ENCODE data around the gene CFAP53.

DNA sequence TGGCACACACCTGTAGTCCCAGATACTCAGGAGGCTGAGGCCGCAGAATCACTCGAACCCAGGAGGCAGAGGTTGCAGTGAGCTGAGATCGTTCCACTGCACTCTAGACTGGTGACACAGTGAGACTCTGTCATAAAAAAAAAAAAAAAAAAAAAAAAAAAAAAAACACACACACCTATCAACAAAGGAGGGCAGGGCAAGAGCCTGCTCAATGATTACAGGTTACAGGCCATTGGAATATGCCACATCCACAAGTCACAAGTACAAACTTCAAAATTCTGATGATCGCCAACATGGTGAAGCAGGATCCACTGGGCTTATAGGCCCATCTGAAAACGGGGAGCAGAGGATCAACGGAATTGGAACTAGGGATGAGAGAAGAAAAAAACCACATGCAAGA, 77.6 kb downstream of the CFAP53 start:
- TF ChIP-seq, protein P1, sequence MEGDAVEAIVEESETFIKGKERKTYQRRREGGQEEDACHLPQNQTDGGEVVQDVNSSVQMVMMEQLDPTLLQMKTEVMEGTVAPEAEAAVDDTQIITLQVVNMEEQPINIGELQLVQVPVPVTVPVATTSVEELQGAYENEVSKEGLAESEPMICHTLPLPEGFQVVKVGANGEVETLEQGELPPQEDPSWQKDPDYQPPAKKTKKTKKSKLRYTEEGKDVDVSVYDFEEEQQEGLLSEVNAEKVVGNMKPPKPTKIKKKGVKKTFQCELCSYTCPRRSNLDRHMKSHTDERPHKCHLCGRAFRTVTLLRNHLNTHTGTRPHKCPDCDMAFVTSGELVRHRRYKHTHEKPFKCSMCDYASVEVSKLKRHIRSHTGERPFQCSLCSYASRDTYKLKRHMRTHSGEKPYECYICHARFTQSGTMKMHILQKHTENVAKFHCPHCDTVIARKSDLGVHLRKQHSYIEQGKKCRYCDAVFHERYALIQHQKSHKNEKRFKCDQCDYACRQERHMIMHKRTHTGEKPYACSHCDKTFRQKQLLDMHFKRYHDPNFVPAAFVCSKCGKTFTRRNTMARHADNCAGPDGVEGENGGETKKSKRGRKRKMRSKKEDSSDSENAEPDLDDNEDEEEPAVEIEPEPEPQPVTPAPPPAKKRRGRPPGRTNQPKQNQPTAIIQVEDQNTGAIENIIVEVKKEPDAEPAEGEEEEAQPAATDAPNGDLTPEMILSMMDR (IDR thresholded peaks at IDR 0.05) = no peak
- no peak for TF ChIP-seq POLR2AphosphoS5 (IDR thresholded peaks at IDR 0.05)
- no peak for TF ChIP-seq POLR2A (IDR thresholded peaks at IDR 0.05)
